Measurements from ENCODE around the gene SMIM22. TPM values are rescaled to one million over a fixed set of nuclear protein-coding genes. Genes with fewer than 3 reads are reported as not detected.

Gene SMIM22
- total and polyA plus RNA-seq, 2 of the 8 experiments (the other 6 are each of a cell fraction or from before 2014, with no cell fraction given): not detected

- no peaks in the 10 kb centered on the region for H3K4me1 ChIP-seq (replicated peaks in 1 of 4; ENCODE audit: control insufficient read depth in 3 of 4, insufficient read depth in 4 of 4, low read length in 3 of 4)
- H3K36me3 ChIP-seq (ENCODE audit: control insufficient read depth in 2 of 4, insufficient read depth in 4 of 4, low read length in 3 of 4): peaks cover 10 to 54% (median 42%) of the 10 kb centered on the region in 4 experiments
- H3K79me1 ChIP-seq (ENCODE audit: low read depth, low read length): peaks cover 4% of the 10 kb centered on the region; the same call in 1 of the 2 replicates
- no peak overlapping the region for H2AFZ ChIP-seq (ENCODE audit: low read length)
- ChIA-PET CTCF (ENCODE audit: partially characterized antibody) (interaction anchor here (1.3 kb wide), 1 partner anchor 10 kb away, joined by 3 read pairs; no protein-coding TSS in a partner anchor), POLR2A (ENCODE audit: partially characterized antibody) (interaction anchor here (1.1 to 1.4 kb wide), 3 partner anchors 10 to 48 kb away, joined by 3 to 4 read pairs (median 4); partner anchors contain the start of gene GLYR1)
- H3K4ac ChIP-seq (replicated peaks; ENCODE audit: insufficient read length, low read depth, low read length): no peak overlapping the region
- H4K91ac ChIP-seq (replicated peaks; ENCODE audit: insufficient read length, low read length): no peak overlapping the region
- H2BK120ac ChIP-seq (replicated peaks; ENCODE audit: low read depth, low read length): no peak overlapping the region
- H3K27me3 ChIP-seq (replicated peaks in 1 of 4; ENCODE audit: control insufficient read depth in 3 of 4, extremely low read depth in 1 of 4, insufficient read depth in 3 of 4, low read length in 3 of 4): no peaks in the 10 kb centered on the region
- no peak overlapping the region for H2AK5ac ChIP-seq (ENCODE audit: low read depth, low read length)
- H3K4me3 ChIP-seq (ENCODE audit: extremely low read depth in 1 of 4, insufficient read depth in 2 of 4, low read depth in 3 of 4, low read length in 4 of 4): no peak overlapping the region
- DNase-seq (ENCODE audit: low read depth in 1 of 2, low spot score in 2 of 2) (no peak), FAIRE-seq (no peak)
- H3K23ac ChIP-seq (ENCODE audit: insufficient read length): no peak overlapping the region
- H3K9me3 ChIP-seq (ENCODE audit: insufficient read depth in 2 of 2, low read depth in 1 of 2, low read length in 1 of 2): no peaks in the 10 kb centered on the region
- no peak overlapping the region for H4K5ac ChIP-seq (ENCODE audit: insufficient read length, low read depth, low read length)
- H3K79me2 ChIP-seq (ENCODE audit: control insufficient read depth in 1 of 2, insufficient read depth in 2 of 2, low read length in 2 of 2): 0 out of 4 replicates have a peak, but pooled peaks cover 0 to 4% of the 10 kb centered on the region in 2 experiments
- H3K14ac ChIP-seq (ENCODE audit: insufficient read length): no peak overlapping the region
- no peak overlapping the region for H4K8ac ChIP-seq (ENCODE audit: extremely low read depth, insufficient read depth, low read length)
- no peak overlapping the region for H3K9ac ChIP-seq (replicated peaks in 1 of 4; ENCODE audit: extremely low read depth in 1 of 4, low read depth in 3 of 4, low read length in 3 of 4)
- no peaks in the 10 kb centered on the region for H3K23me2 ChIP-seq (ENCODE audit: low read depth, low read length)
- no peak overlapping the region for H3K18ac ChIP-seq (ENCODE audit: extremely low read depth, low read length)
- no peak overlapping the region for H3K56ac ChIP-seq (replicated peaks; ENCODE audit: insufficient read length, low read depth, low read length)
- no peak overlapping the region for H3K4me2 ChIP-seq (ENCODE audit: insufficient read depth in 1 of 2, low read depth in 2 of 2, low read length in 2 of 2)
- H2BK5ac ChIP-seq (ENCODE audit: low read depth, low read length): no peak overlapping the region
- H4K20me1 ChIP-seq (replicated peaks in 1 of 2; ENCODE audit: control insufficient read depth in 1 of 2, insufficient read depth in 2 of 2, low read length in 2 of 2): peaks cover 2 to 8% of the 10 kb centered on the region in 2 experiments
- H2BK15ac ChIP-seq (ENCODE audit: low read length): no peak overlapping the region
- WGBS, 2 experiments (ENCODE audit: extremely low coverage in 1 of 2, insufficient coverage in 1 of 2, insufficient read length in 1 of 2, insufficient replicate concordance in 2 of 2, low coverage in 1 of 2, low lambda C conversion rate in 2 of 2, missing lambda C conversion rate in 1 of 2): 95% methylated on average over 2 of the region's 2 CpGs; no CpG with 5 or more reads in 1 of the 2 experiments
- H2BK20ac ChIP-seq (ENCODE audit: low read length): no peak overlapping the region
- no peak overlapping the region for H2BK12ac ChIP-seq (ENCODE audit: low read depth, low read length)
- H3K27ac ChIP-seq (ENCODE audit: low read depth, low read length): no peak overlapping the region
- TF ChIP-seq BCL11A (IDR thresholded peaks at IDR 0.05; ENCODE audit: low read depth in 2 of 2, low read length in 2 of 2) (no peak), CHD1 (IDR thresholded peaks at IDR 0.05; ENCODE audit: low read depth, low read length) (no peak), EP300 (IDR thresholded peaks at IDR 0.05; ENCODE audit: borderline replicate concordance in 1 of 2, low read depth in 2 of 2, low read length in 2 of 2) (no peak), ASH2L (IDR thresholded peaks at IDR 0.05; ENCODE audit: low read length) (no peak), TAF1 (IDR thresholded peaks at IDR 0.05; ENCODE audit: low read depth, low read length) (no peak), HDAC6 (IDR thresholded peaks at IDR 0.05; ENCODE audit: low read depth, low read length) (no peak), HDAC2 (IDR thresholded peaks at IDR 0.05; ENCODE audit: borderline replicate concordance in 1 of 2, low read depth in 2 of 2, low read length in 2 of 2) (no peak), SAP30 (IDR thresholded peaks at IDR 0.05; ENCODE audit: insufficient read depth, insufficient replicate concordance, low read length) (no peak), RAD21 (IDR thresholded peaks at IDR 0.05 in 1 of 2, conservative IDR thresholded peaks at IDR 0.05 in 1 of 2; ENCODE audit: low read depth in 2 of 2, low read length in 2 of 2) (no peak), GTF2F1 (IDR thresholded peaks at IDR 0.05; ENCODE audit: borderline replicate concordance, low read depth, low read length) (no peak), SIRT6 (IDR thresholded peaks at IDR 0.05; ENCODE audit: low read length) (no peak), BACH1 (IDR thresholded peaks at IDR 0.05; ENCODE audit: low read length) (no peak), KDM4A (IDR thresholded peaks at IDR 0.05; ENCODE audit: low read depth, low read length, severe bottlenecking) (no peak)
Observed at GRCh38 chr16:4836727-4837126, 41.6 kb downstream of the SMIM22 start.

Data from H1 (cell line).